Measurements from ENCODE around the gene MRFAP1L1.

- TF ChIP-seq CTCF (IDR thresholded peaks at IDR 0.05 in 8 of 11, conservative IDR thresholded peaks at IDR 0.05 in 3 of 11) = no peak
- no peak for TF ChIP-seq POLR2A (IDR thresholded peaks at IDR 0.05)
Measured at GRCh38 chr4:6750286-6751221, 40.9 kb upstream of the MRFAP1L1 start.

Data from spleen (tissue), 7 donors.